H9 (cell line): ENCODE data around the gene PLBD1. TPM values are rescaled to one million over a fixed set of nuclear protein-coding genes. Genes with fewer than 3 reads are reported as not detected.

Experiments used
- DNase-seq: peaks from one replicate; pipeline ENCODE4 v3.0.0-alpha.2; 2017
- H2AFZ ChIP-seq: one replicate; pipeline ENCODE4 v1.6.1; 2013; ENCODE audit warnings: mild to moderate bottlenecking, low read length, control low read depth, moderate library complexity
- H2AK5ac ChIP-seq: 2 replicates; pipeline ENCODE4 v1.6.1; 2013; ENCODE audit warnings: low read length, control low read depth, mixed read lengths; ENCODE audit not compliant: insufficient read length
- H2BK120ac ChIP-seq: one replicate; pipeline ENCODE4 v1.6.1; 2013; ENCODE audit warnings: low read depth, mild to moderate bottlenecking, low read length, control low read depth, inconsistent platforms; ENCODE audit not compliant: poor library complexity, severe bottlenecking
- H2BK12ac ChIP-seq: 2 replicates; pipeline ENCODE4 v1.6.1; 2013; ENCODE audit warnings: low read length, control low read depth, mixed read lengths, low read depth; ENCODE audit not compliant: insufficient read length
- H2BK15ac ChIP-seq: 2 replicates; pipeline ENCODE4 v1.6.1; 2013; ENCODE audit warnings: low read depth, low read length, control low read depth
- H2BK20ac ChIP-seq: one replicate; pipeline ENCODE4 v1.6.1; 2013; ENCODE audit warnings: low read depth, mild to moderate bottlenecking, low read length, control low read depth, inconsistent platforms; ENCODE audit not compliant: poor library complexity, severe bottlenecking
- H2BK5ac ChIP-seq: 2 replicates; pipeline ENCODE4 v1.6.1; 2013; ENCODE audit warnings: low read length, control low read depth, mixed read lengths; ENCODE audit not compliant: insufficient read length
- H3K14ac ChIP-seq: 2 replicates; pipeline ENCODE4 v1.6.1; 2013; ENCODE audit warnings: low read length, control low read depth; ENCODE audit not compliant: insufficient read depth
- H3K18ac ChIP-seq: 2 replicates; pipeline ENCODE4 v1.6.1; 2013; ENCODE audit warnings: low read depth, mild to moderate bottlenecking, mixed read lengths, low read length, control low read depth; ENCODE audit not compliant: insufficient read length
- H3K23ac ChIP-seq: 2 replicates; pipeline ENCODE4 v1.6.1; 2013; ENCODE audit warnings: low read length, control low read depth, mixed read lengths, low read depth; ENCODE audit not compliant: insufficient read length
- H3K23me2 ChIP-seq: 2 replicates; pipeline ENCODE4 v1.6.1; 2013; ENCODE audit warnings: low read depth, mild to moderate bottlenecking, mixed read lengths, low read length, control low read depth; ENCODE audit not compliant: insufficient read length, poor library complexity, severe bottlenecking
- H3K27ac ChIP-seq: 2 replicates; pipeline ENCODE4 v1.5.1; 2013; ENCODE audit warnings: low read length, control low read depth, mixed read lengths, low read depth; ENCODE audit not compliant: insufficient read length
- H3K27me3 ChIP-seq: 2 replicates; pipeline ENCODE4 v1.6.1; 2013; ENCODE audit warnings: low read length, control low read depth, inconsistent platforms; ENCODE audit not compliant: insufficient read depth
- H3K4ac ChIP-seq: 2 replicates; pipeline ENCODE4 v1.6.1; 2013; ENCODE audit warnings: low read depth, mild to moderate bottlenecking, control low read depth, inconsistent platforms, low read length, moderate library complexity
- H3K4me1 ChIP-seq: 2 replicates; pipeline ENCODE4 v1.6.1; 2013; ENCODE audit warnings: low read length, control low read depth, inconsistent platforms; ENCODE audit not compliant: insufficient read depth
- H3K4me2 ChIP-seq: 2 replicates; pipeline ENCODE4 v1.6.1; 2013; ENCODE audit warnings: low read length, control low read depth, mixed read lengths; ENCODE audit not compliant: insufficient read length, insufficient read depth
- H3K56ac ChIP-seq: 2 replicates; pipeline ENCODE4 v1.6.1; 2013; ENCODE audit warnings: low read depth, mild to moderate bottlenecking, mixed read lengths, low read length, control low read depth; ENCODE audit not compliant: insufficient read length
- H3K79me1 ChIP-seq: 2 replicates; pipeline ENCODE4 v1.6.1; 2013; ENCODE audit warnings: low read depth, mild to moderate bottlenecking, moderate library complexity, low read length, control low read depth, inconsistent platforms; ENCODE audit not compliant: insufficient read depth, poor library complexity, severe bottlenecking
- H3K79me2 ChIP-seq: 2 replicates; pipeline ENCODE4 v1.6.1; 2013; ENCODE audit warnings: low read length, control low read depth, inconsistent platforms; ENCODE audit not compliant: insufficient read depth
- H3K9ac ChIP-seq: 2 replicates; pipeline ENCODE4 v1.6.1; 2013; ENCODE audit warnings: low read length, control low read depth, mixed read lengths; ENCODE audit not compliant: insufficient read length; ENCODE audit errors: extremely low read depth
- H3K9me3 ChIP-seq: one replicate; pipeline ENCODE4 v1.6.1; 2013; ENCODE audit warnings: low read depth, low read length, inconsistent platforms; ENCODE audit not compliant: control insufficient read depth
- H3T11ph ChIP-seq: one replicate; pipeline ENCODE4 v1.6.1; 2013; ENCODE audit warnings: mild to moderate bottlenecking, low read length, control low read depth, inconsistent platforms
- H4K20me1 ChIP-seq: one replicate; pipeline ENCODE4 v1.6.1; 2013; ENCODE audit not compliant: control insufficient read depth, insufficient read length, insufficient read depth
- H4K5ac ChIP-seq: 2 replicates; pipeline ENCODE4 v1.6.1; 2013; ENCODE audit warnings: low read depth, mild to moderate bottlenecking, mixed read lengths, low read length, control low read depth; ENCODE audit not compliant: insufficient read length
- H4K8ac ChIP-seq: replicated peaks from 2 replicates; pipeline ENCODE4 v1.6.1; 2013; ENCODE audit warnings: low read length, control low read depth, mixed read lengths, low read depth; ENCODE audit not compliant: insufficient read length
- H4K91ac ChIP-seq: 2 replicates; pipeline ENCODE4 v1.6.1; 2013; ENCODE audit warnings: low read depth, mild to moderate bottlenecking, moderate library complexity, mixed read lengths, low read length, control low read depth; ENCODE audit not compliant: insufficient read length
- H3K27ac Mint-ChIP-seq, 3 experiments: 2 replicates in 2 of 3; 3 replicates in 1 of 3; pipeline ENCODE4 v1.8.0; 2020 to 2021; ENCODE audit warnings: mixed read lengths in 3 of 3, mild to moderate bottlenecking in 1 of 3, moderate library complexity in 1 of 3
- H3K27me3 Mint-ChIP-seq: 2 replicates; pipeline ENCODE4 v1.8.0; 2021; ENCODE audit warnings: low read depth, mild to moderate bottlenecking, moderate library complexity, mixed read lengths
- H3K36me3 Mint-ChIP-seq, 3 experiments: 2 replicates in 2 of 3; 3 replicates in 1 of 3; pipeline ENCODE4 v1.8.0; 2020 to 2021; ENCODE audit warnings: low read depth in 3 of 3, mixed read lengths in 3 of 3; ENCODE audit not compliant: insufficient read depth in 1 of 3
- H3K4me1 Mint-ChIP-seq, 2 experiments: 2 replicates each; pipeline ENCODE4 v1.8.0; 2020; ENCODE audit warnings: mixed read lengths in 2 of 2
- H3K4me3 Mint-ChIP-seq, 2 experiments: 2 replicates in 1 of 2; 3 replicates in 1 of 2; pipeline ENCODE4 v1.8.0; 2020 to 2021; ENCODE audit warnings: mild to moderate bottlenecking in 2 of 2, mixed read lengths in 2 of 2, moderate library complexity in 1 of 2
- H3K9me3 Mint-ChIP-seq, 2 experiments: 2 replicates in 1 of 2; 3 replicates in 1 of 2; pipeline ENCODE4 v1.8.0; 2020; ENCODE audit warnings: mild to moderate bottlenecking in 2 of 2, mixed read lengths in 2 of 2, moderate library complexity in 1 of 2
- WGBS: extraction: QIAGEN DNeasy Blood & Tissue Kit; methylation state at CpG from one replicate; pipeline ENCODE4 v1.1.7; 2013; ENCODE audit warnings: missing lambda C conversion rate, low lambda C conversion rate, mixed read lengths; ENCODE audit not compliant: insufficient read length; ENCODE audit errors: extremely low coverage; 5-methylcytosine and 5-hydroxymethylcytosine counted together
- total RNA-seq: library from RNA; stranded (reverse); gene quantifications from 2 replicates; pipeline ENCODE4 v1.2.1, GENCODE V29; 2021
- TF ChIP-seq, protein P1 (sequence below): fragments of 200-600 bp; sonication (generic); conservative IDR thresholded peaks from 3 replicates; pipeline ENCODE4 v1.8.0; 2021; ENCODE audit warnings: antibody characterized with exemption, mild to moderate bottlenecking

PLBD1 gene
- total RNA-seq, 1 experiment from 2014 or later: 15.5 TPM

DNA sequence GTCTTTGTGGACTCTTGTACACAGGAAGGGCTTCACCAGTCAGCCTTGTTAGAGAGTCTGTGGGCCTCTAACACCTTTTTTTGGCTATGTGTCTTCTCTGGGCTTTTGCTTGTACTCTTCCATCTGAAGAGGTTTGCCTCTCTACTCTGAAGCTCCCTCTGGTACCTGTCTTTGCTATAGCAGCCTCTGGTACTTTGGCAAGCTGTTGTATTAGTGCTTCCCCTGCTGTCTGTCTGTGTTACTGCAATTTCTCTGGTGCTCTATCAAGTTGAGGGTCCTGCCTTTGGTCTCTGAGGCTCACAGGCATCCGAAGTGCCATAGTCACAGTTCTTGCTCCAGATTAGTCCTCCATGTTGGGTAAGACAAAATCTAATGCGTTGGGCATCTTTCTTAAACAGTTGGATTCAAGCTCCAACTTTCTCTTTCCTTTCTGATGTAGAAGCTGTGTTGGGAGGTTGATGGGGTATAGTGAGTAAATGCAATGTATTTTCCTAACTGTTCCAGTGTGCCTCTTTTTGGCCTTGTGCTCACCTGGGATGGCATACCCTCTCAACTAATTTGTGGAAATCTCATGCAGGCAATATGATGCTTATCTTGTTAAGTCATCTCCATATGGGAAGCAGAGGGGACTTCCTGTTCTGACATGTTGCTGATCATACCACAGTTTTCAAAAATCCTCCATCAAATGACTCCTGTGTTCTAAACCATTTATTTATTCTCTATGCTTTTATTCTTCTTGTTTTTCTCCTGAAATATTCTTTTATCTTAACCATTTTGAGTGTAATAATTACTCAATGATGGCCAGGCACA is 113.4 kb downstream of the PLBD1 start:
- H3K79me1 ChIP-seq: peaks cover 3% of the 10 kb centered on the region
- H3K4me1 ChIP-seq: no peaks in the 10 kb centered on the region
- no peak overlapping the region for H3K14ac ChIP-seq
- no peak overlapping the region for H2BK15ac ChIP-seq
- no peaks in the 10 kb centered on the region for H3K9me3 Mint-ChIP-seq
- no peak overlapping the region for H4K91ac ChIP-seq
- H3K4me3 Mint-ChIP-seq: no peak overlapping the region
- no peaks in the 10 kb centered on the region for H3K27me3 Mint-ChIP-seq
- no peak overlapping the region for H3K9ac ChIP-seq
- TF ChIP-seq, protein P1, sequence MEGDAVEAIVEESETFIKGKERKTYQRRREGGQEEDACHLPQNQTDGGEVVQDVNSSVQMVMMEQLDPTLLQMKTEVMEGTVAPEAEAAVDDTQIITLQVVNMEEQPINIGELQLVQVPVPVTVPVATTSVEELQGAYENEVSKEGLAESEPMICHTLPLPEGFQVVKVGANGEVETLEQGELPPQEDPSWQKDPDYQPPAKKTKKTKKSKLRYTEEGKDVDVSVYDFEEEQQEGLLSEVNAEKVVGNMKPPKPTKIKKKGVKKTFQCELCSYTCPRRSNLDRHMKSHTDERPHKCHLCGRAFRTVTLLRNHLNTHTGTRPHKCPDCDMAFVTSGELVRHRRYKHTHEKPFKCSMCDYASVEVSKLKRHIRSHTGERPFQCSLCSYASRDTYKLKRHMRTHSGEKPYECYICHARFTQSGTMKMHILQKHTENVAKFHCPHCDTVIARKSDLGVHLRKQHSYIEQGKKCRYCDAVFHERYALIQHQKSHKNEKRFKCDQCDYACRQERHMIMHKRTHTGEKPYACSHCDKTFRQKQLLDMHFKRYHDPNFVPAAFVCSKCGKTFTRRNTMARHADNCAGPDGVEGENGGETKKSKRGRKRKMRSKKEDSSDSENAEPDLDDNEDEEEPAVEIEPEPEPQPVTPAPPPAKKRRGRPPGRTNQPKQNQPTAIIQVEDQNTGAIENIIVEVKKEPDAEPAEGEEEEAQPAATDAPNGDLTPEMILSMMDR: peak; percentile 93
- no peak overlapping the region for H2AK5ac ChIP-seq
- H2BK20ac ChIP-seq: no peak overlapping the region
- H3K56ac ChIP-seq: no peak overlapping the region
- no peaks in the 10 kb centered on the region for H3K23me2 ChIP-seq
- no peak overlapping the region for H3K4ac ChIP-seq
- H3K27me3 ChIP-seq: no peaks in the 10 kb centered on the region
- H3K36me3 Mint-ChIP-seq: peaks cover 25 to 50% (median 41%) of the 10 kb centered on the region in 3 experiments; a peak in 6 of 7 replicates
- H4K8ac ChIP-seq: no peak overlapping the region
- no peak overlapping the region for H2BK120ac ChIP-seq
- H3K9me3 ChIP-seq: no peaks in the 10 kb centered on the region
- H3K23ac ChIP-seq: no peak overlapping the region
- H4K20me1 ChIP-seq: no peaks in the 10 kb centered on the region
- no CpG with 5 or more reads among the region's 2 CpGs for WGBS
- H2AFZ ChIP-seq: no peak overlapping the region
- H3K4me1 Mint-ChIP-seq: peaks cover 33 to 42% of the 10 kb centered on the region in 2 experiments
- H3K18ac ChIP-seq: no peak overlapping the region
- no peak overlapping the region for H3K27ac ChIP-seq
- no peak overlapping the region for H2BK12ac ChIP-seq
- H3T11ph ChIP-seq: no peak overlapping the region
- H3K27ac Mint-ChIP-seq: peak overlapping the region; percentile 17 to 96 (median 95); a peak in 6 of 7 replicates
- H2BK5ac ChIP-seq: no peak overlapping the region
- no peaks in the 10 kb centered on the region; the same call in 1 of the 2 replicates for H3K79me2 ChIP-seq
- H3K4me2 ChIP-seq: no peak overlapping the region
- peak; percentile 86 for DNase-seq
- no peak overlapping the region for H4K5ac ChIP-seq

Other genes with a start within 250 kb of the PLBD1 start
- 165 and 172 TPM in 2 replicates for gene ATF7IP, start 202.2 kb downstream of the PLBD1 start, total RNA-seq
- 1.3 and 1.9 TPM in 2 replicates for gene GUCY2C, start 128.7 kb upstream of the PLBD1 start, total RNA-seq
- 108 TPM in 2 replicates for gene WBP11, start 235.6 kb upstream of the PLBD1 start, total RNA-seq
- gene C12orf60, start 235.8 kb upstream of the PLBD1 start, total RNA-seq: 1.6 and 1.9 TPM in 2 replicates
- not detected in 2 replicates for gene SMCO3, start 246.3 kb upstream of the PLBD1 start, total RNA-seq